Stimulated activated CD4-positive, alpha-beta T cell treated with anti-CD3 and anti-CD28 coated beads, Interleukin-1b, Interleukin-23, amount 100 ng/mL, for 1 hour (primary cell): ENCODE measurements around the gene MPO.

Experiments used
- DNase-seq, 2 donors: peaks; one replicate each; pipeline ENCODE4 v3.0.0-alpha.2; 2020; ENCODE audit warnings: low read depth in 2 of 2

The MPO gene

DNA sequence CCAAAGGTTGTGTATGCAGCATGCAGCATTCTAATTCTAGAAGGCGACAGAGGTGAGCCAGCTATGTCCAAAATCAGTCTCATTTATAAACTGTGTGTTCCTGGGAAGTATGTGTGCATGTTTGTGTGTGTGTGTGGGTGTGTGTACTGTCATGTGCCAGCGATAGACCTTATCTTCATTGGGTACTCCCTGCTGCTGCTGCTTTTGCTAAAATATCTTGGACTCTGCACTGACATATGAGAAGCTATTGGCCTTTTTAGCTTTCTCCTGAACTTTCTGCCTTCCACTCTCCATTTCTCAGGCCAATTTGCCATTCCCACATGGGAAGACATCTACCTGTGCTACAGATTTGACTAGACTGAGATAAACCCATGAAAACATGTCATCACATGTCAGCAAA is 44.3 kb downstream of the MPO start:
- DNase-seq: no peak

DNA sequence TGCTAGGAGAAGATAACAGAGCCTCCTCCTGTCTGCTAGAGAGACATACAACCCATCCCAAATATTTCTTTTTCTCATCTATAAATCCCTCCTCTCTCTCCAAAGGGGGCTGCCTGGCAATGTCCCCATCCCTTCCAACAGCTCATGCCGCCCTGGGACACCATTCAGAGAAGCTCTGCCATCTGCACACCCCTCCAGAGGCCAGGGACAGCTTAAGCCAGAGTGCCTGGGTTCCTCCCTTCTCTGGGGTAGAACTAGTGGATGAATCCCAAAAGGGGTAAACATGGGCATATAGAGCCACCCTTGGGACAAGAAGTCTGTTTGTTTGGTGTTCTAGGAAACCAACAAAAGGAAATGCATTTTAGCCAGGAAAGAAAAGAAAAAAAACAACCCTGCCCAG is 44.9 kb downstream of the MPO start:
- DNase-seq: no peak

DNA sequence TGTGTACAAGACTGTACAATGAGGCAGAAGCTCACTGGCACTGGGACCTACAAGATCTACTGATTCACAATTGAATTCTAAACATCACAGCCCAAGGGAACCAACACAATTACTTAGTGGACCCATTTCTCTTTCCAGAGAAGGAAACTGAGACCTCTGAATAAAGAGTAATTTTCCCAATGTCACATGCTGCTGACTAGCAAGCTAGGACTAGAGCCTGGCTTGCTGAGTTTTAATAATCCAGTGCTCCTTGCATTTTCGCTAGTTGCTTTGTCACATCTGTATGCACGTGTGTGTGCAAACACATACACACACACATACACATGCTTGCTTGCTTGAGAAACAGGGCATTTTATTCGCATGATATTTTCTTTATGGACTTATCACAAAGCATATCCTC is 46.2 kb downstream of the MPO start:
- DNase-seq: no peak

DNA sequence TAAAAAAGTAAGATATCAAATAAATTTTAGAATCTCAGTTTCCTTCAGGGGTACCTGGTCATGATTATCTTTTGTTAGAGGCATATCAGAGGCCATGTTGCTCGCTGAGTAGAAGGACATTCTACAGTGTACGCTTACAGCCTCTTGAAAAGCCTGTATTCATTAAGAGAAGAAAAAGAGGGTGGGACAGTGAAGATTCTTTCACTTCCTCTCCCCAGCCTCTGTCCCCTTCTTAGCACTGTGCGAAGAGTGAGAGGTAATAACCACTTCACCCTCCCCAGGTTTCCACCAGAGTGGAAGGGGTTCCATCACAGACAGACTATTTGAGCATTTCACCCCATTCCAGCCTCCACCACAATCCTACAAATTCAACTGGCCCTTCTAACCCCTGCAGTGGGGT is 47.2 kb downstream of the MPO start:
- no peak for DNase-seq

DNA sequence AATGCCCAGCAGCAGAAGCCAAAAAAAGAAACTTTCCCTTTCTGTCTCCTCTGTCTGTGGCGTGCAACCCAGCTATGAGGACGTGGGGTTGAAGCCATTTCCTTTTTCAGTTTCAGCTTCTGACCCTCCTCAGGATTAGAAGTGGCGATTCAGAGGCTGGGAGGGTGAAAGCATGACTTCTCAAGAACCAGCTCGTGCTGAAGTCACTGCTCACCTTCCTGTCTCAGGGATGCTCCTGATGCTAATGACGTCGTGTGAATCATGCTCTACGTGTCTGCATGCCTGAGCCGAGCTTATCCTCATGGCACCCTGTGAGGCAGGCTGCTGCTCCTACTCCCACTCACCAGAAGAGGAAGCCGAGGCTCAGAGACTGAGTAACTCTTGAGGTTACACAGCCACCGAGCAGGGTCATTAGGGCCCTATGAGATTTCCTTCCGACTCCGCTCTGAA is 48.0 kb downstream of the MPO start:
- DNase-seq: no peak

DNA sequence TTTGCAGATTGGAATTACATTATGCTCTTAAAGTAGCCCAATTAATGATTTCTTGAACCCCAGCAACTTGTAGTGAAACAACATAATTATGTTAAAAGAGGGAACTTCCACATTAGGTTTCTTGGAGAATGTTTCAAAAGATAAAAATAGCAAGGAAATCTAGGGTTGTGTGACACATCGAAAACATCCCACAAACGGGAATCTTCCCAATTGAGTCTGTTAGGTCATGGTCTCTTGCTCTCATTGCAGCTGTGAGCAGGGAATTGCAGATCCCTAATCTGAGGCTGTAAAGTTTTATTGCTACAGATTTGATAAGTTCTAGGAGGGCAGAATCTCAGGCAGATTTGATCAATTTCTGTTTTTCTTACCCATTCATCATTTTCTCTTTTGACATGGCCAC is 49.1 kb downstream of the MPO start:
- no peak for DNase-seq

DNA sequence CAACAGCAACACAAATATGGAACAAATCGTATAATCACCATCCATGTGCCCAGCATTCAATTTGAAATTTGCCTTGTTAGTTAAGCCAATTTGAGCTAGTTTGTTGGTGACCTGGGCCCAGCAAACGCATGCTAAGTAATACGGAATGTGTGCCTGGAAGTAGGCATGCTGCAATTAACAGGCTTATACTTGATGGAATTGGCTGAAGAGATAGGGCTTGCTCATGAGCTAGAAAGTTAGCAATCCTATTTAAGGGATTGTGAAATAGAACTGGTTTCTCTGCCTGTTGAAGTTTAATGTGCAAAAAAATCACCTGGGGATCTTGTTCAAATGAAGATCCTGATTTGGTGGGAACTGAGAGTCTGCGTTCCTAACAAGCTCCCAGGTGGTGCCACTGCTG is 50.9 kb downstream of the MPO start:
- DNase-seq: no peak

DNA sequence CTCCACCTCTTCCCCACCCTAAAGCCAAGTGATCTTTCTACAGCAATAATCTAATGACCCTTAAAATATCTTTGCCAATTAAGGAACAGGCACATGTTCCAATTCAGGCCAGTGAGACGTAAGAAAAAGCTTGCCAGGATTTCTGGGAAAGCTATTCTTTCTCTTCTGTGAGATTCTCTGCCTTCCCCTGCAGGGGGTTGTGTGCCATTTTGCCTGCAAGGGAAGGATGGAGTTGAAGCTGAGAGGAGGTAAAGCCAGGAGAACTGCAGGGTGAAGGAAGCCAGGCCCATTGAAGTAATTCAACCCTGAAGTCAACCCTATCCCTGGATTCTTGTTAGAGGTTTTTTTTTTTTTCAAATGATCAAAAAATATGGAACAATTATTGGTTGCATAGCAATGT is 51.4 kb downstream of the MPO start:
- no peak for DNase-seq

DNA sequence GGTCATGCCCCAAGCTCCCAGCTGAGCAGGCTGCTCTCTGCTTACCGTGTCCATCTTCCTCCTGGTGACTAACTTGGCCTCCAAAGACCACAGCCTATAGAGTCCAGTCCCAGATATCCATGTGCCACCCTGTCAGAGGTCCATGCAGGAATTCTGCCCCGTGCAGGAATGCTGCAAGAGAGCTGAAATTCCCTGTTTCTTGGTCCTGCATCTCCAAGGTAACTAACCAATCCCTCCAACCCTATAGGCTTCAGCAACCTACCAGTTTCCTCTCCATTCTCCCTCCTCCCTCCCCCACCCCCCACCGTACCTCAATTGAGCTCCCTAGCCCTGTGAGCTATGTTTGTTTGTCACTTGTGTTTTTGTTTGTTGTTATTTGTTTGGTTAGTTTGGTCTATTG is 52.1 kb downstream of the MPO start:
- DNase-seq: no peak

DNA sequence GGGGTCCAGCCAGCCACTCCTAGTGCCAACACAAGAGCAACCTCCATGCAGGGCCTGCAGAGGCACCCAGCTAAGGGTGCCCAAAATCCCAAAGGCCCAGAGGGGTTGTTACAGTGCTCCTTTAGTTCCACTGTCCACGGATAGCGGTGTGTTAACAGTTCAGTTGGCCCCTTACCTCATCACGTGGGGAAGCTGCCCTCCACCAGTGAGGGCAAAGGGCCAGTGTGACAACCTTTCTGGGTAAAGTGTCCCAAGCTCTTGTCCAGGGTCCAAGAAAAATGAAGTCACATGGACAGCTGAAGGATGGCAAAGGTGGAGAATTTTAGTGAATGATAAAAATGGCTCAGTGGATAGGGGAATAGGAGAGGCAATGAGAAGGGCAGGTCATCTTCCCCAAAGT is 53.0 kb downstream of the MPO start:
- no peak for DNase-seq

DNA sequence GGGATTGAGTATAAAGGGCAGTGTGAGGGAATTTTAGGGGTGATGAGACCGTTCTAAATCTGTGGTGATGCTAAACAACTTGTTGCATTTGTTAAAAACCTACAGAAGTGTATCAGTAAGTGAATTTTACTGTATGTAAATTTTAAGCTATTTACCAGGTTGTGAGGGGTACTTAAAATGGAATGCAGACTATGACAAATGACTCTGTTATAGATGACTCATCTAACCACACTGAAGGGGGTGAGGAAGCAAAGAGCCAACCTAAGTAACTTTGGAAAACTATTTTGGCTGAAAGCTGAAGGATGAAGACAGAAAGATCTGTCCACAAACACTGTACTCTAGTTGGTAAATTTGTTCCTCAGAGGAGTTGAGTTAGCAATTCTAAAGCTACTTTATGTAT is 56.4 kb downstream of the MPO start:
- DNase-seq: no peak
